SK-N-SH treated with all-trans-retinoic acid at 6 μM for 48 hours (cell line): ENCODE data around the gene POLR2M.

Experiments
- ATAC-seq: fragments of 200-7000 bp; cut with Tn5 transposase; 3 replicates; pipeline ENCODE4 v1.9.1; 2020; ENCODE audit warnings: mild to moderate bottlenecking, moderate library complexity
- ARNTL ChIP-seq: fragments of 450-650 bp; formaldehyde crosslinking; IDR thresholded peaks from 2 replicates; pipeline ENCODE4 v1.5.0; 2020; ENCODE audit warnings: low read depth, mild to moderate bottlenecking, moderate library complexity, borderline replicate concordance
- BACH2 ChIP-seq: fragments of 250-450 bp; sonication (Bioruptor Pico); IDR thresholded peaks from 2 replicates; pipeline ENCODE4 v1.9.0; 2021; ENCODE audit warnings: mild to moderate bottlenecking, borderline replicate concordance
- CSDC2 ChIP-seq: fragments of 250-450 bp; sonication (Bioruptor Pico); IDR thresholded peaks from 2 replicates; pipeline ENCODE4 v1.5.0; 2020; ENCODE audit warnings: mild to moderate bottlenecking, moderate library complexity
- ESRRG ChIP-seq: fragments of 250-450 bp; sonication (Bioruptor Pico); IDR thresholded peaks from 2 replicates; pipeline ENCODE4 v1.6.1; 2021; ENCODE audit warnings: mild to moderate bottlenecking
- ISL1 ChIP-seq: fragments of 250-450 bp; sonication (Bioruptor Pico); IDR thresholded peaks from 2 replicates; pipeline ENCODE4 v2.1.2; 2022; ENCODE audit warnings: mild to moderate bottlenecking, moderate library complexity
- PPARA ChIP-seq: fragments of 250-450 bp; sonication (Bioruptor Pico); IDR thresholded peaks from 2 replicates; pipeline ENCODE4 v1.5.0; 2020; ENCODE audit warnings: mild to moderate bottlenecking, borderline replicate concordance
- RARB ChIP-seq: fragments of 250-450 bp; sonication (Bioruptor Pico); IDR thresholded peaks from 2 replicates; pipeline ENCODE4 v1.8.0; 2021; ENCODE audit warnings: mild to moderate bottlenecking, moderate library complexity
- SNAI2 ChIP-seq: fragments of 250-450 bp; sonication (Bioruptor Pico); IDR thresholded peaks from 2 replicates; pipeline ENCODE4 v1.5.0; 2020; ENCODE audit warnings: mild to moderate bottlenecking, moderate library complexity
- TCF4 ChIP-seq: fragments of 250-450 bp; sonication (Bioruptor Pico); IDR thresholded peaks from 2 replicates; pipeline ENCODE4 v1.8.0; 2021; ENCODE audit warnings: mild to moderate bottlenecking, moderate library complexity, borderline replicate concordance
- TOX ChIP-seq: fragments of 250-450 bp; sonication (Bioruptor Pico); IDR thresholded peaks from 2 replicates; pipeline ENCODE4 v1.8.0; 2021; ENCODE audit warnings: mild to moderate bottlenecking, moderate library complexity, borderline replicate concordance
- TSHZ2 ChIP-seq: fragments of 250-450 bp; sonication (Bioruptor Pico); IDR thresholded peaks from 2 replicates; pipeline ENCODE4 v1.5.0; 2020; ENCODE audit warnings: mild to moderate bottlenecking, moderate library complexity
- ZC3H10 ChIP-seq: fragments of 250-450 bp; sonication (Bioruptor Pico); IDR thresholded peaks from 2 replicates; pipeline ENCODE4 v1.5.1; 2021; ENCODE audit warnings: mild to moderate bottlenecking, moderate library complexity
- ZFP3 ChIP-seq: fragments of 250-450 bp; sonication (Bioruptor Pico); IDR thresholded peaks from 2 replicates; pipeline ENCODE4 v1.5.0; 2020; ENCODE audit warnings: mild to moderate bottlenecking, moderate library complexity
- ZFP30 ChIP-seq: fragments of 450-650 bp; formaldehyde crosslinking; IDR thresholded peaks from 2 replicates; pipeline ENCODE4 v1.5.0; 2022; ENCODE audit warnings: mild to moderate bottlenecking, moderate library complexity
- ZNF565 ChIP-seq: fragments of 450-650 bp; formaldehyde crosslinking; conservative IDR thresholded peaks from 2 replicates; pipeline ENCODE4 v1.5.0; 2020; ENCODE audit warnings: low read depth, mild to moderate bottlenecking, moderate library complexity
- ZNF70 ChIP-seq: fragments of 450-650 bp; formaldehyde crosslinking; IDR thresholded peaks from 2 replicates; pipeline ENCODE4 v1.5.0; 2020; ENCODE audit warnings: mild to moderate bottlenecking, moderate library complexity
- ZNF8 ChIP-seq: fragments of 450-650 bp; formaldehyde crosslinking; IDR thresholded peaks from 2 replicates; pipeline ENCODE4 v1.5.0; 2020; ENCODE audit warnings: mild to moderate bottlenecking, moderate library complexity
- TF ChIP-seq, protein P1 (sequence below): fragments of 250-450 bp; sonication (Bioruptor Pico); IDR thresholded peaks from 2 replicates; pipeline ENCODE4 v1.5.1; 2021; ENCODE audit warnings: mild to moderate bottlenecking, moderate library complexity
- TF ChIP-seq, protein P2 (sequence below): fragments of 250-450 bp; sonication (Bioruptor Pico); IDR thresholded peaks from 2 replicates; pipeline ENCODE4 v1.8.0; 2020; ENCODE audit warnings: mild to moderate bottlenecking, moderate library complexity, borderline replicate concordance
- TF ChIP-seq, protein P3 (sequence below): fragments of 250-450 bp; sonication (Bioruptor Pico); IDR thresholded peaks from 2 replicates; pipeline ENCODE4 v1.5.1; 2020; ENCODE audit warnings: low read depth, mild to moderate bottlenecking, moderate library complexity
- TF ChIP-seq, protein P4 (sequence below): fragments of 250-450 bp; sonication (Bioruptor Pico); IDR thresholded peaks from 2 replicates; pipeline ENCODE4 v1.8.0; 2021; ENCODE audit warnings: low read depth, mild to moderate bottlenecking, moderate library complexity, borderline replicate concordance

POLR2M gene

DNA sequence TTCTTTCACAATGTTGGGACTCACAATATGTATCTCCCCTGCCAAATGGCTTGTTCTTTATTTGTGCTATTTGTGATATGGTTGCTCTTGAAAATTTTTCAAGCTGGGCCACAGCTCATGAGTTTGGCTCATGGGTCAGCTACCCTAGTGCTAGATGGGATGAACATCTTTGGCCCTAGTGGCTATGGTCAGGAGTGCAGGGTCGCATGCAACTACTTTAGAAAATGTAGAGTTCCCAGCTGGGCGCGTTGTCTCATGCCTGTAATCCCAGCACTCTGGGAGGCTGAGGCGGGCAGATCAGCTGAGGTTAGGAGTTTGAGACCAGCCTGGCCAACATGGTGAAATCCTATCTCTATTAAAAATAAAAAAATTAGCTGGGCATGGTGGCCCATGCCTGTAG is 55.8 kb downstream of the POLR2M start:
- TF ChIP-seq RARB (CRISPR knock-in tag) = no peak
- no peak for TF ChIP-seq BACH2 (CRISPR knock-in tag)
- TF ChIP-seq ZNF8 (CRISPR knock-in tag) = no peak
- TF ChIP-seq TOX (CRISPR knock-in tag) = no peak
- TF ChIP-seq ZFP3 (CRISPR knock-in tag) = no peak
- TF ChIP-seq PPARA = no peak
- TF ChIP-seq SNAI2 (CRISPR knock-in tag) = no peak
- TF ChIP-seq ZNF70 (CRISPR knock-in tag) = no peak
- TF ChIP-seq, all 23 proteins: peak for 0
- no peak for ATAC-seq

GRCh38 chr15:57763176-57763964 is 56.9 kb downstream of the POLR2M start:
- ATAC-seq = no peak
- no peak for TF ChIP-seq ARNTL (CRISPR knock-in tag)
- TF ChIP-seq, protein P1, sequence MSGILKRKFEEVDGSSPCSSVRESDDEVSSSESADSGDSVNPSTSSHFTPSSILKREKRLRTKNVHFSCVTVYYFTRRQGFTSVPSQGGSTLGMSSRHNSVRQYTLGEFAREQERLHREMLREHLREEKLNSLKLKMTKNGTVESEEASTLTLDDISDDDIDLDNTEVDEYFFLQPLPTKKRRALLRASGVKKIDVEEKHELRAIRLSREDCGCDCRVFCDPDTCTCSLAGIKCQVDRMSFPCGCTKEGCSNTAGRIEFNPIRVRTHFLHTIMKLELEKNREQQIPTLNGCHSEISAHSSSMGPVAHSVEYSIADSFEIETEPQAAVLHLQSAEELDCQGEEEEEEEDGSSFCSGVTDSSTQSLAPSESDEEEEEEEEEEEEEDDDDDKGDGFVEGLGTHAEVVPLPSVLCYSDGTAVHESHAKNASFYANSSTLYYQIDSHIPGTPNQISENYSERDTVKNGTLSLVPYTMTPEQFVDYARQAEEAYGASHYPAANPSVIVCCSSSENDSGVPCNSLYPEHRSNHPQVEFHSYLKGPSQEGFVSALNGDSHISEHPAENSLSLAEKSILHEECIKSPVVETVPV (CRISPR knock-in tag) = no peak
- no peak for TF ChIP-seq PPARA
- TF ChIP-seq ZC3H10 = no peak
- no peak for TF ChIP-seq TCF4 (CRISPR knock-in tag)
- no peak for TF ChIP-seq BACH2 (CRISPR knock-in tag)
- TF ChIP-seq ESRRG (CRISPR knock-in tag) = no peak
- TF ChIP-seq SNAI2 (CRISPR knock-in tag) = no peak
- TF ChIP-seq, protein P2, sequence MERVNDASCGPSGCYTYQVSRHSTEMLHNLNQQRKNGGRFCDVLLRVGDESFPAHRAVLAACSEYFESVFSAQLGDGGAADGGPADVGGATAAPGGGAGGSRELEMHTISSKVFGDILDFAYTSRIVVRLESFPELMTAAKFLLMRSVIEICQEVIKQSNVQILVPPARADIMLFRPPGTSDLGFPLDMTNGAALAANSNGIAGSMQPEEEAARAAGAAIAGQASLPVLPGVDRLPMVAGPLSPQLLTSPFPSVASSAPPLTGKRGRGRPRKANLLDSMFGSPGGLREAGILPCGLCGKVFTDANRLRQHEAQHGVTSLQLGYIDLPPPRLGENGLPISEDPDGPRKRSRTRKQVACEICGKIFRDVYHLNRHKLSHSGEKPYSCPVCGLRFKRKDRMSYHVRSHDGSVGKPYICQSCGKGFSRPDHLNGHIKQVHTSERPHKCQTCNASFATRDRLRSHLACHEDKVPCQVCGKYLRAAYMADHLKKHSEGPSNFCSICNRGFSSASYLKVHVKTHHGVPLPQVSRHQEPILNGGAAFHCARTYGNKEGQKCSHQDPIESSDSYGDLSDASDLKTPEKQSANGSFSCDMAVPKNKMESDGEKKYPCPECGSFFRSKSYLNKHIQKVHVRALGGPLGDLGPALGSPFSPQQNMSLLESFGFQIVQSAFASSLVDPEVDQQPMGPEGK (CRISPR knock-in tag) = no peak
- TF ChIP-seq, protein P3, sequence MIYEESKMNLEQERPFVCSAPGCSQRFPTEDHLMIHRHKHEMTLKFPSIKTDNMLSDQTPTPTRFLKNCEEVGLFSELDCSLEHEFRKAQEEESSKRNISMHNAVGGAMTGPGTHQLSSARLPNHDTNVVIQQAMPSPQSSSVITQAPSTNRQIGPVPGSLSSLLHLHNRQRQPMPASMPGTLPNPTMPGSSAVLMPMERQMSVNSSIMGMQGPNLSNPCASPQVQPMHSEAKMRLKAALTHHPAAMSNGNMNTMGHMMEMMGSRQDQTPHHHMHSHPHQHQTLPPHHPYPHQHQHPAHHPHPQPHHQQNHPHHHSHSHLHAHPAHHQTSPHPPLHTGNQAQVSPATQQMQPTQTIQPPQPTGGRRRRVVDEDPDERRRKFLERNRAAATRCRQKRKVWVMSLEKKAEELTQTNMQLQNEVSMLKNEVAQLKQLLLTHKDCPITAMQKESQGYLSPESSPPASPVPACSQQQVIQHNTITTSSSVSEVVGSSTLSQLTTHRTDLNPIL (CRISPR knock-in tag) = no peak
- TF ChIP-seq ZFP30 (CRISPR knock-in tag) = no peak
- no peak for TF ChIP-seq ZFP3 (CRISPR knock-in tag)
- TF ChIP-seq CSDC2 = no peak
- TF ChIP-seq TOX (CRISPR knock-in tag) = no peak
- no peak for TF ChIP-seq ZNF565
- no peak for TF ChIP-seq ISL1 (CRISPR knock-in tag)
- TF ChIP-seq, protein P4, sequence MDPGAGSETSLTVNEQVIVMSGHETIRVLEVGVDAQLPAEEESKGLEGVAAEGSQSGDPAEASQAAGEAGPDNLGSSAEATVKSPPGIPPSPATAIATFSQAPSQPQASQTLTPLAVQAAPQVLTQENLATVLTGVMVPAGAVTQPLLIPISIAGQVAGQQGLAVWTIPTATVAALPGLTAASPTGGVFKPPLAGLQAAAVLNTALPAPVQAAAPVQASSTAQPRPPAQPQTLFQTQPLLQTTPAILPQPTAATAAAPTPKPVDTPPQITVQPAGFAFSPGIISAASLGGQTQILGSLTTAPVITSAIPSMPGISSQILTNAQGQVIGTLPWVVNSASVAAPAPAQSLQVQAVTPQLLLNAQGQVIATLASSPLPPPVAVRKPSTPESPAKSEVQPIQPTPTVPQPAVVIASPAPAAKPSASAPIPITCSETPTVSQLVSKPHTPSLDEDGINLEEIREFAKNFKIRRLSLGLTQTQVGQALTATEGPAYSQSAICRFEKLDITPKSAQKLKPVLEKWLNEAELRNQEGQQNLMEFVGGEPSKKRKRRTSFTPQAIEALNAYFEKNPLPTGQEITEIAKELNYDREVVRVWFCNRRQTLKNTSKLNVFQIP (CRISPR knock-in tag) = no peak
- no peak for TF ChIP-seq ZNF8 (CRISPR knock-in tag)
- TF ChIP-seq RARB (CRISPR knock-in tag) = no peak
- no peak for TF ChIP-seq TSHZ2 (CRISPR knock-in tag)
